GM19455 (cell line): ENCODE data around the gene IGFALS.
"Not testable (repeated sequence)": the region's sequence is repeated elsewhere in the genome, so short reads cannot be mapped to it uniquely, and the experiment has no call there.

Source experiments
- ATAC-seq: cut with Tn5 transposase; IDR thresholded peaks from one replicate; pipeline ENCODE4 v1.9.1; 2021; ENCODE audit not compliant: unreplicated experiment

The IGFALS gene

GRCh38 chr16:1818204-1818872 is 24.8 kb upstream of the IGFALS start:
- no peak for ATAC-seq

GRCh38 chr16:1817716-1818115 is 24.2 kb upstream of the IGFALS start:
- ATAC-seq: no peak

- no peak for ATAC-seq
Measured at GRCh38 chr16:1817276-1817589, 23.7 kb upstream of the IGFALS start.

GRCh38 chr16:1816396-1817275 is 23.1 kb upstream of the IGFALS start:
- no peak for ATAC-seq

GRCh38 chr16:1815461-1815860 is 22.0 kb upstream of the IGFALS start:
- ATAC-seq: no peak

- no peak for ATAC-seq
Measured at GRCh38 chr16:1812732-1813163, 19.2 kb upstream of the IGFALS start.

- no peak for ATAC-seq
Measured at GRCh38 chr16:1810536-1810935, 17.0 kb upstream of the IGFALS start.

- no peak for ATAC-seq
Measured at GRCh38 chr16:1810106-1810505, 16.6 kb upstream of the IGFALS start.

- ATAC-seq: no peak
Measured at GRCh38 chr16:1809281-1809801, 15.8 kb upstream of the IGFALS start.

- no peak for ATAC-seq
Measured at GRCh38 chr16:1808691-1809090, 15.2 kb upstream of the IGFALS start.

GRCh38 chr16:1807626-1808025 is 14.1 kb upstream of the IGFALS start:
- ATAC-seq: no peak

- ATAC-seq: no peak
Measured at GRCh38 chr16:1800701-1801100, 7.2 kb upstream of the IGFALS start.

- ATAC-seq: not testable (repeated sequence)
Measured at GRCh38 chr16:1799263-1799662, 5.8 kb upstream of the IGFALS start.

GRCh38 chr16:1794908-1795666 is 1.6 kb upstream of the IGFALS start:
- no peak for ATAC-seq

GRCh38 chr16:1794221-1794871 is 841 bp upstream of the IGFALS start:
- no peak for ATAC-seq

- ATAC-seq: no peak
Measured at GRCh38 chr16:1792836-1793577, 498 bp downstream of the IGFALS start.

- ATAC-seq: no peak
Measured at GRCh38 chr16:1791943-1792812, 1.3 kb downstream of the IGFALS start.

- no peak for ATAC-seq
Measured at GRCh38 chr16:1791256-1791942, 2.1 kb downstream of the IGFALS start.
